Activated CD4-positive, alpha-beta T cell treated with anti-CD3 and anti-CD28 coated beads, Interleukin-2, amount 50 U/mL, for 1 hour (primary cell): ENCODE data around the gene ZGPAT.
A peak's percentile ranks its signal among the peaks of the same experiment; 100 is the strongest.

ENCODE experiments used
- DNase-seq: peaks from one replicate; pipeline ENCODE4 v3.0.0-alpha.2; 2020

ZGPAT gene

GRCh38 chr20:63745424-63745805 is 37.6 kb downstream of the ZGPAT start:
- DNase-seq = no peak

- no peak for DNase-seq
Measured at GRCh38 chr20:63745961-63746731, 38.3 kb downstream of the ZGPAT start.

- DNase-seq = no peak
Measured at GRCh38 chr20:63746751-63747315, 39.0 kb downstream of the ZGPAT start.

- no peak for DNase-seq
Measured at GRCh38 chr20:63747622-63748069, 39.8 kb downstream of the ZGPAT start.

- DNase-seq = no peak
Measured at GRCh38 chr20:63748070-63748933, 40.5 kb downstream of the ZGPAT start.

- DNase-seq = no peak
Measured at GRCh38 chr20:63748934-63749270, 41.1 kb downstream of the ZGPAT start.

- no peak for DNase-seq
Measured at GRCh38 chr20:63749597-63750508, 42.0 kb downstream of the ZGPAT start.

GRCh38 chr20:63750807-63751470 is 43.1 kb downstream of the ZGPAT start:
- DNase-seq = peak; percentile 64

GRCh38 chr20:63751471-63752271 is 43.8 kb downstream of the ZGPAT start:
- no peak for DNase-seq

- no peak for DNase-seq
Measured at GRCh38 chr20:63752411-63753101, 44.7 kb downstream of the ZGPAT start.

GRCh38 chr20:63753381-63753780 is 45.5 kb downstream of the ZGPAT start:
- no peak for DNase-seq

GRCh38 chr20:63754008-63754407 is 46.2 kb downstream of the ZGPAT start:
- DNase-seq = no peak

- no peak for DNase-seq
Measured at GRCh38 chr20:63755933-63756647, 48.3 kb downstream of the ZGPAT start.

GRCh38 chr20:63756648-63756991 is 48.8 kb downstream of the ZGPAT start:
- DNase-seq = no peak

- DNase-seq = no peak
Measured at GRCh38 chr20:63758152-63758551, 50.3 kb downstream of the ZGPAT start.

GRCh38 chr20:63759377-63759901 is 51.6 kb downstream of the ZGPAT start:
- DNase-seq = no peak

- DNase-seq = no peak
Measured at GRCh38 chr20:63765082-63765873, 57.4 kb downstream of the ZGPAT start.

- DNase-seq = no peak
Measured at GRCh38 chr20:63765902-63766301, 58.1 kb downstream of the ZGPAT start.
